DND-41 (cell line): ENCODE measurements around the gene PDLIM7.

ENCODE experiments used
- ATAC-seq: fragments of 200-7000 bp; cut with Tn5 transposase; 3 replicates; pipeline ENCODE4 v1.9.1; 2021; ENCODE audit warnings: low read depth; ENCODE audit not compliant: insufficient read depth
- DNase-seq: peaks from one replicate; pipeline ENCODE4 v3.0.0-alpha.2; 2020
- H2AFZ ChIP-seq: 2 replicates; pipeline ENCODE4 v1.6.0; 2012; ENCODE audit warnings: low read depth, low read length
- H3K27ac ChIP-seq: 2 replicates; pipeline ENCODE4 v1.5.1; 2012; ENCODE audit warnings: low read length, inconsistent platforms
- H3K27me3 ChIP-seq: fragments of 200-600 bp; sonication (generic); 2 replicates; pipeline ENCODE4 v1.6.0; 2012; ENCODE audit warnings: low read length, mild to moderate bottlenecking, inconsistent platforms; ENCODE audit not compliant: insufficient read depth, poor library complexity
- H3K36me3 ChIP-seq: 2 replicates; pipeline ENCODE4 v1.5.1; 2012; ENCODE audit warnings: low read length, inconsistent platforms; ENCODE audit not compliant: insufficient read depth
- H3K4me1 ChIP-seq: 2 replicates; pipeline ENCODE4 v1.5.1; 2012; ENCODE audit warnings: mild to moderate bottlenecking, low read length; ENCODE audit not compliant: insufficient read depth
- H3K4me2 ChIP-seq: 2 replicates; pipeline ENCODE4 v1.6.0; 2012; ENCODE audit warnings: mild to moderate bottlenecking, moderate library complexity, low read length, inconsistent platforms; ENCODE audit not compliant: insufficient read depth
- H3K4me3 ChIP-seq, 2 experiments: fragments of 200-600 bp in 1 of 2; shearing (Covaris generic) in 1 of 2; 2 replicates each; pipeline ENCODE4 v1.5.1; 2012 to 2016; ENCODE audit warnings: inconsistent platforms in 2 of 2, low read length in 2 of 2, mild to moderate bottlenecking in 2 of 2, low read depth in 1 of 2, moderate library complexity in 1 of 2
- H3K79me2 ChIP-seq: 2 replicates; pipeline ENCODE4 v1.6.0; 2012; ENCODE audit warnings: low read length, inconsistent platforms; ENCODE audit not compliant: insufficient read depth
- H3K9ac ChIP-seq: 2 replicates; pipeline ENCODE4 v1.6.0; 2012; ENCODE audit warnings: low read depth, mild to moderate bottlenecking, inconsistent platforms, low read length, moderate library complexity
- H3K9me3 ChIP-seq: 2 replicates; pipeline ENCODE4 v1.5.1; 2012; ENCODE audit warnings: low read length, moderate library complexity, mild to moderate bottlenecking, inconsistent platforms; ENCODE audit not compliant: insufficient read depth, severe bottlenecking
- H4K20me1 ChIP-seq: 2 replicates; pipeline ENCODE4 v1.6.0; 2012; ENCODE audit warnings: low read length; ENCODE audit not compliant: insufficient read depth
- CTCF ChIP-seq: IDR thresholded peaks from 2 replicates; pipeline ENCODE4 v1.5.1; 2012; ENCODE audit warnings: borderline replicate concordance, low read length, moderate library complexity, mild to moderate bottlenecking; ENCODE audit not compliant: poor library complexity, severe bottlenecking; ENCODE audit errors: extremely low read depth
- EZH2 ChIP-seq: IDR thresholded peaks from 3 replicates; pipeline ENCODE4 v1.6.1; 2012; ENCODE audit warnings: borderline replicate concordance, low read depth, mild to moderate bottlenecking, moderate library complexity, low read length, inconsistent platforms; ENCODE audit not compliant: severe bottlenecking

PDLIM7 gene

DNA sequence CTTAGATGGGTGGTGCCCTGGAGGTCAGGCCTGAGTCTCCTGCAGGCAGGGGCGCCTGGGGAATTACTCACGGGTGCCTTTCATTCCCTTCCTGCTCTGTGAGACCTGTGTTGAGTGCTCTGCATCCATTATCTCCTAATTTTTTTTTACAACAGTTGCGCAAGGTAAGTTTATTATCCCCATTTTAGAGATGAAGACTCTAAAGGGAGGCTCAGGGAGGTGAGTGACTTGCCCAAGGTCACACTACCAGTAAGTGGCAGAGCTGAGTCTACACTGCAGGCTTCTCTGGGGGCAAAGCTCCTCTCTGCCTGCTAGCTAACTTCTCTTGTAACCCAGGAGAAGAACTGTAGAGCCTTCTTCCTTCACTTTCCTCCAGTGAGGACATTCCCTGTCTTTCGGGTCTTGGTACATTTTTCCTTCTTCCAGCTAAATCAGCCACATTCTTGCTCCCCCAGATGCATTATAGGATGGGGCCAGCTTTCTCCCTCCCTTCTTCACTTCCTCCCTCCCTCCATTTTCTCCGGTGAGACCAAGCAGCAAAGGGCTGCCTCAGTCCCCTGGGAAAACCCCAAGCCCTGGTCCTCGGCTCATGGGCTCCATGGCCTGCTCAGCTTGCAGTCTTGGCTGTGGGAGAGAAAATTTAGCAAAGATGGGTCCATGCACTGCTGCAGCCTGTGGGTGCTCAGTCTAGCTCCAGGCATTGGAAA lies 49.0 kb downstream of the PDLIM7 start:
- H2AFZ ChIP-seq, result no peak overlapping the region
- no peak overlapping the region for H3K4me2 ChIP-seq
- TF ChIP-seq CTCF (no peak), EZH2 (no peak)
- H3K27ac ChIP-seq, result no peak overlapping the region
- ATAC-seq, result no peak
- no peak overlapping the region for H3K9ac ChIP-seq
- no peaks in the 10 kb centered on the region for H3K79me2 ChIP-seq
- H3K36me3 ChIP-seq, result no peaks in the 10 kb centered on the region
- peaks cover 49% of the 10 kb centered on the region for H3K27me3 ChIP-seq
- H3K9me3 ChIP-seq, result no peaks in the 10 kb centered on the region
- DNase-seq, result no peak
- H3K4me3 ChIP-seq, result no peak overlapping the region
- H4K20me1 ChIP-seq, result peaks cover 70% of the 10 kb centered on the region
- peaks cover 23% of the 10 kb centered on the region for H3K4me1 ChIP-seq

DNA sequence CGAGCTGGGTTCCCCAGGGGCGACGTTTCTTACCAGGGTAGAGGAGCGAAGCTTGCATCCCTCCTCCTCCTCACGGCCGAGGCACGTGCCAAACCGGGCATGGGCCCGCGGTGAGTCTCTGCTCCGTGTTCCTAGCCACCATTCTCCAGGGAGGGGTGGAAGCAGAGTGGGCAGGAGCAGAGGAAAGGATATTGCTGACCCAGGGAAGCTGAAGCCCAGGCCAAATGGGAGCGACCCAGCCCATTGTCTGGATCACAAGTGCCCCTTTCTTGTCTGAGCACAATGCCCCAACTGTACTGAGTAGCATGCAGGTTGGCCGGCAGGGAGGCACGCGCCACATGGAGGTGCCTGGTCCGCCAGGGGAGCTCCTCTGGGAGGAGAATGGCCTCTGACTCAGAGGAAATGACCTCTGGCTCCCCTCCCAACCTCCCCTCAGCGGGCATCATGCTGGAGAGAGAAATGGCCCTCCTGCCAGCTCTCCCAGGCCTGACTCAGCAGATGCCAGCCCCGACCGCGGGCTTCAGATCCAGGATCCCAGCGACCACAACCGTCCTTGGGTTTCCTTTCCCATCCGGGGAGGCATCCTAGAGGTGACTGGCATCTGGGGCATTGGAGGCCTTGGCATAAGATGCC lies 49.7 kb downstream of the PDLIM7 start:
- H3K4me3 ChIP-seq, result peak overlapping the region in 1 of 2 experiments; percentile 13; a peak in 1 of 4 replicates
- no peak overlapping the region for H2AFZ ChIP-seq
- no peak overlapping the region for H3K27ac ChIP-seq
- H4K20me1 ChIP-seq, result peaks cover 70% of the 10 kb centered on the region
- H3K36me3 ChIP-seq, result peaks cover 2% of the 10 kb centered on the region; the same call in 1 of the 2 replicates
- H3K9ac ChIP-seq, result no peak overlapping the region
- H3K27me3 ChIP-seq, result peaks cover 49% of the 10 kb centered on the region
- no peaks in the 10 kb centered on the region for H3K79me2 ChIP-seq
- DNase-seq (no peak), ATAC-seq (no peak)
- peak; percentile 64 for TF ChIP-seq EZH2
- no peak for TF ChIP-seq CTCF
- peak overlapping the region; percentile 95; the same call in 1 of the 2 replicates for H3K4me2 ChIP-seq
- no peaks in the 10 kb centered on the region for H3K9me3 ChIP-seq
- H3K4me1 ChIP-seq, result peaks cover 23% of the 10 kb centered on the region

DNA sequence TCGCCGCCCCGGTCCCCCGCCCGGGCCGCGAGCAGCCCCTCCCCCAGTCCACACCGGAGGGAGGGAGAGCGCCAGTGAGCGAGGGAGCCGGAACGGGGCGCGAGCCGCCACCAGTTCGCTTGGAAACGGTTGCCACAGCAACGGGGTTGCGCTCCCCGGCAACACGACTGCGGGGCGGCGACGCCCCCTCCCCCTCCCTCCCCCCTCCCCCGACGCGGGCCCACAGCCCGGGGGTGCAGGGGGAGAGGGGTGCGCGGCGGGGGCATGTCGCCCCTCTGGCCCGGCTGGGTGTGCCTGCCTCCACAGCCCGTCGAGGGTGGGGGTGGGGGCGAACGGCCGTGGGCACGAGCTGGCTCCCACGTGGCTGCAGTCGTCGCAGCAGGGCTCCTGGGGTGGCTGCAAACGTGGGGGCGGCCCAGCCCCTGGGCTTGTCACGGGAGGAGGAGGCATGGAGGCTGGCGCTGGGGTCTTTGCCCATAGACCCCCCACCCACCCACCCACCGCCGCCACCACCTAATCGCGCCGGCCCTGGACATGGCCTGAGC lies 50.3 kb downstream of the PDLIM7 start:
- H3K36me3 ChIP-seq, result peaks cover 6% of the 10 kb centered on the region; the same call in 1 of the 2 replicates
- H3K27me3 ChIP-seq, result peaks cover 49% of the 10 kb centered on the region
- TF ChIP-seq EZH2 (no peak), CTCF (no peak)
- DNase-seq (peak; percentile 78), ATAC-seq (peak; percentile 50)
- no peaks in the 10 kb centered on the region for H3K79me2 ChIP-seq
- peaks cover 69% of the 10 kb centered on the region for H4K20me1 ChIP-seq
- peak overlapping the region; percentile 62 for H3K9ac ChIP-seq
- H3K4me1 ChIP-seq, result peaks cover 23% of the 10 kb centered on the region
- H3K27ac ChIP-seq, result no peak overlapping the region
- peak overlapping the region; percentile 95 for H3K4me2 ChIP-seq
- peak overlapping the region; percentile 22 to 61; a peak in 3 of 4 replicates for H3K4me3 ChIP-seq
- H2AFZ ChIP-seq, result peak overlapping the region; percentile 67
- no peaks in the 10 kb centered on the region for H3K9me3 ChIP-seq
